Psoas muscle (tissue), 8 donors: ENCODE data around the gene MRPS18A. TPM values are rescaled to one million over a fixed set of nuclear protein-coding genes. Genes with fewer than 3 reads are reported as not detected.

Experiments used
- ATAC-seq, 4 donors: fragments of 200-7000 bp; cut with Tn5 transposase; one replicate each; pipeline ENCODE4 v1.9.1; 2020; ENCODE audit warnings: moderate library complexity in 3 of 4, mild to moderate bottlenecking in 2 of 4
- DNase-seq, 2 donors: peaks; one replicate each; pipeline ENCODE4 v3.0.0-alpha.2; 2020
- H3K27ac ChIP-seq: fragments of 200-600 bp; one replicate; pipeline ENCODE4 v1.8.0; 2022
- H3K27me3 ChIP-seq, 3 donors: fragments of 200-600 bp in 1 of 3; one replicate each; pipeline versions ENCODE4 v1.6.1 to v1.8.0; 2013 to 2022; ENCODE audit warnings: low read length in 2 of 3, mild to moderate bottlenecking in 2 of 3, moderate library complexity in 1 of 3; ENCODE audit not compliant: insufficient read depth in 3 of 3
- H3K36me3 ChIP-seq, 2 donors: fragments of 200-600 bp in 1 of 2; one replicate each; pipeline versions ENCODE4 v1.6.1 to v1.8.0; 2013 to 2022; ENCODE audit warnings: low read depth in 1 of 2, mild to moderate bottlenecking in 1 of 2, moderate library complexity in 1 of 2; ENCODE audit not compliant: insufficient read depth in 1 of 2
- H3K4me1 ChIP-seq: fragments of 200-600 bp; one replicate; pipeline ENCODE4 v1.8.0; 2022
- H3K4me3 ChIP-seq: fragments of 200-600 bp; one replicate; pipeline ENCODE4 v1.8.0; 2022; ENCODE audit warnings: mild to moderate bottlenecking
- H3K9me3 ChIP-seq: fragments of 200-600 bp; one replicate; pipeline ENCODE4 v1.8.0; 2022
- WGBS, 3 donors: extraction: QIAGEN DNeasy Blood & Tissue Kit; methylation state at CpG; one replicate each; pipeline versions ENCODE4 v1.1.6 to v1.1.7; 2013; 5-methylcytosine and 5-hydroxymethylcytosine counted together
- intact Hi-C, 2 donors: fragments of 100-400 bp; cut with DNase I; formaldehyde crosslinking; loops; one replicate each; pipeline versions ENCODE4 v1.11.0 to v1.14.2; 2022
- polyA plus RNA-seq, 3 donors: library from polyadenylated mRNA; stranded (reverse); fragments of 200-250 nt; gene quantifications; one replicate each; pipeline ENCODE4 v1.2.3, GENCODE V29; 2013
- total RNA-seq, 4 donors: library from RNA; stranded (reverse); fragmentation: NEBNext Ultra II Directional in 2 of 4; extraction: Animal tissue kit (Norgen Biotek cat#: 25700) in 2 of 4; gene quantifications; one replicate each; pipeline versions ENCODE4 v1.2.1 to v1.2.4, GENCODE V29; 2021 to 2023
- TF ChIP-seq, protein P1 (sequence below): fragments of 200-600 bp; IDR thresholded peaks from one replicate; pipeline ENCODE4 v1.8.0; 2022; ENCODE audit warnings: antibody characterized with exemption
- donor health status: healthy with polysubstance abuse.
- donor health status: DM: no; HTN: no; CAD: no; lungs with moderate emphysema.
- donor health status: Bipolar disorder and iron deficiency.
- donor health status: healthy.
- donor health status: DM: yes; HTN: yes; CAD: no.
- donor health status: DM: no; HTN: no; CAD: no.
- donor health status: DM: no; HTN: no; CAD: no.
- donor health status: DM: yes; HTN: yes; CAD: no.

The MRPS18A gene
- total and polyA plus RNA-seq, 7 donors, result 64.1 to 152 (median 131) TPM

DNA sequence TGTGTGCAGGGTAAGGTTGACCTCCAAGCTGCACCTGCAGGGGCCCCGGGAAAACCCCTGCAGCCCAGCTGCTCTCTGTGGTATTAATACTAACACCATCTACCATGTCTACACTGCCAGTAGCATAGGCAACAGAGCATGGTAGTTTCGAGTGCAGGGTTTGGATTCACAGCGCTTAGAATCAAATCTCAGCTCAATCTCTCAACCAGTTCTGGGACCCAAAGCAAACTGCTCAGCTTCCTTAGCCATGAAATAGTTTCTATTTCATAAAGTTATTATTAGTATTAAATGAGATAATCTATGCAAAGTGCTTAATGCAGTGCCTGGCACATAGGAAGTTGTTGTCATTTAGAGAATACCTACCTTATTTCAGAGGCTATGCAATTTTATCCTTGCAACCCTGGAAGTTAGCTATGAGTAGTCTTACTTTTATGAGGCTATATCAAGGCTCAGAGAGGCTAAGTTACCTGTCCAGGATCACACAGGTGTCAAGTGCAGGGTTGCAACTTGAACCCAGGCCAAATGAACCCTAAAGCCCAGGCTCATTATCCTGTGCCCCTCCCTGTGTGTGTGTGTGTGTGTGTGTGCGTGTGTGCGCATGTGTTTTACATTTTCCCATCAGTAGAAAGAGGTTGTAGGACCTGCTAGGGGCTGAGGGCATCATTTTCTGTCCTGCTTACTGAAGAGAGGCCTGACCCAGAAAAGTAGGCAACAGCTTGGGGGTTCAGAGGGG lies 27.6 kb upstream of the MRPS18A start:
- Histone ChIP-seq H3K27me3 (no peaks in the 10 kb centered on the region), H3K4me1 (peaks cover 13% of the 10 kb centered on the region), H3K27ac (no peak overlapping the region), H3K9me3 (no peaks in the 10 kb centered on the region), H3K4me3 (no peak overlapping the region), H3K36me3 (no peaks in the 10 kb centered on the region)
- TF ChIP-seq, protein P1, sequence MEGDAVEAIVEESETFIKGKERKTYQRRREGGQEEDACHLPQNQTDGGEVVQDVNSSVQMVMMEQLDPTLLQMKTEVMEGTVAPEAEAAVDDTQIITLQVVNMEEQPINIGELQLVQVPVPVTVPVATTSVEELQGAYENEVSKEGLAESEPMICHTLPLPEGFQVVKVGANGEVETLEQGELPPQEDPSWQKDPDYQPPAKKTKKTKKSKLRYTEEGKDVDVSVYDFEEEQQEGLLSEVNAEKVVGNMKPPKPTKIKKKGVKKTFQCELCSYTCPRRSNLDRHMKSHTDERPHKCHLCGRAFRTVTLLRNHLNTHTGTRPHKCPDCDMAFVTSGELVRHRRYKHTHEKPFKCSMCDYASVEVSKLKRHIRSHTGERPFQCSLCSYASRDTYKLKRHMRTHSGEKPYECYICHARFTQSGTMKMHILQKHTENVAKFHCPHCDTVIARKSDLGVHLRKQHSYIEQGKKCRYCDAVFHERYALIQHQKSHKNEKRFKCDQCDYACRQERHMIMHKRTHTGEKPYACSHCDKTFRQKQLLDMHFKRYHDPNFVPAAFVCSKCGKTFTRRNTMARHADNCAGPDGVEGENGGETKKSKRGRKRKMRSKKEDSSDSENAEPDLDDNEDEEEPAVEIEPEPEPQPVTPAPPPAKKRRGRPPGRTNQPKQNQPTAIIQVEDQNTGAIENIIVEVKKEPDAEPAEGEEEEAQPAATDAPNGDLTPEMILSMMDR, result no peak
- WGBS, 3 donors, result 57 to 67% (median 57%) methylated on average over 5 of the region's 5 CpGs
- DNase-seq (no peak), ATAC-seq (no peak)
- intact Hi-C loops, result no loop called here

DNA sequence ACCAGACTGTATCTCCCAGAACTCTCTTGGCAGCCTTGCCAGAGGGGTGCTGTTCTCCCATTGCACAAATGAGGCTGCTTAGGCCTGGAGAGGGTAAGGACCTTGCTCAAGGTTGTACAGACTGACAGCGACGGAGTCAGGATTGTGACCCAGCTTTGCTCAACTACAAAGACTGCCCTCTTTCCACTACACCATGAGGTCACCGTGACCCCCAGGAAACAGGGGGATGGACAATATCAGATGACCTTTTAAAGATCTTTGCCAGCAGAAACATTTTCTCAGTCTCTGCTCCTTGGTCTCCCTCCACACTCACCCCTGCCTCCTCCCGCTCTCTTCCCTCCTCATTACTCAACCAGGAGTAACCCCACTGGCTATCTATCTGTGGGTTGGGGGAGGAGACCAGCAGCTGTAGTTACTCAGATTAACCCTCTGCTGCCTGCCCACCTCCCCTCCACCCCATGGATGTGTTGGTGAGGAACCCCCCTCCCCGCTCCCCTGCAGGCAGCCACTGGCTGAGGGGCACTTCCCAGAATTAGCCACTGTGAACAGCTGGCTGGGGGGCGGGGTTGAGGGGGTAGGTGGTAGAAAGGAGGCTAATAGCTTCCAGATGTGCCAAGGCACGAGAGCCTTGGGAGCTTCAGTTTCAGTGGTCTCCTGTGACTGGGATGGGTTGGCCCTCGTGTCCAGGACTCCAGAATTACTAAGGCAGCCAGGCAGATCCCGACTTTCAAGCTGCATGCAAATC lies 26.9 kb upstream of the MRPS18A start:
- H3K27me3 ChIP-seq, result no peaks in the 10 kb centered on the region
- H3K4me1 ChIP-seq, result peaks cover 13% of the 10 kb centered on the region
- no peak overlapping the region for H3K4me3 ChIP-seq
- H3K9me3 ChIP-seq, result no peaks in the 10 kb centered on the region
- H3K36me3 ChIP-seq, result no peaks in the 10 kb centered on the region
- TF ChIP-seq, protein P1, result no peak
- ATAC-seq, result peak in 3 of 4 donors; percentile 27 to 48 (median 35)
- intact Hi-C loops, result no loop called here
- 44 to 60% (median 47%) methylated on average over 9 of the region's 9 CpGs for WGBS, 3 donors
- no peak overlapping the region for H3K27ac ChIP-seq
- peak; percentile 53 to 79 for DNase-seq

DNA sequence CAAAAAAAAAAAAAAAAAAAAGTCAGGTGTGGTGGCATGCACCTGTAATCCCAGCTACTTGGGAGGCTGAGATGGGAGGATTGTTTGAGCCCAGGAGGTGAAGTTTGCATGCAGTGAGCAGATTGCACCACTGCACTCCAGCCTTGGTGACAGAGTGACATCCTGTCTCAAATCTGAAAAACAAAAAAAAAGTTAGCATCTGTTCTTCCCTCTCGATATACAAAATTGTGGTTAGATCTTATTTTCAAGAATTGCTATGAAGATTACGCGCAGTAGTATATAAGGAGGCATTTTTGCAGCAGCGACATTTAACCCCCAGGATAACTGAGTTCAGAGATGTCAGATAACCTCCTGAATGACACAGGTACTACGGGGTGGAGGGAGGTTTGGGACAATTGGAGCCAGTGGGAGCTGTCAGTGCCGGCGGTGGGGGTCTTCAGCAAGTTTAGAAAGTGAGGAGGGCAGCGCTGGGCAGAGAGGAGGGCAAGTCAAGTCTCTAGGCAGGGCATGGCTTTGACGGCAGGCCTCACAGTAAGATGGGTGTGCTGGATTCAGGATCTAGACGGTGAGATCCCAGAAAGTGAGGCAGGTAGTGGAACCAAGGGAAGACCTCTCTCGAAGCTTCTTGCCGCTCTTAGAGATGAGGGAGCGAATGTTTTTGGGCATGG lies 26.2 kb upstream of the MRPS18A start:
- DNase-seq (no peak), ATAC-seq (no peak)
- TF ChIP-seq, protein P1, result no peak
- Histone ChIP-seq H3K9me3 (no peaks in the 10 kb centered on the region), H3K4me3 (no peak overlapping the region), H3K36me3 (no peaks in the 10 kb centered on the region), H3K27ac (no peak overlapping the region), H3K4me1 (peaks cover 13% of the 10 kb centered on the region), H3K27me3 (no peaks in the 10 kb centered on the region)
- 81 to 86% (median 85%) methylated on average over 13 of the region's 13 CpGs for WGBS, 3 donors
- intact Hi-C loops, result no loop called here

DNA sequence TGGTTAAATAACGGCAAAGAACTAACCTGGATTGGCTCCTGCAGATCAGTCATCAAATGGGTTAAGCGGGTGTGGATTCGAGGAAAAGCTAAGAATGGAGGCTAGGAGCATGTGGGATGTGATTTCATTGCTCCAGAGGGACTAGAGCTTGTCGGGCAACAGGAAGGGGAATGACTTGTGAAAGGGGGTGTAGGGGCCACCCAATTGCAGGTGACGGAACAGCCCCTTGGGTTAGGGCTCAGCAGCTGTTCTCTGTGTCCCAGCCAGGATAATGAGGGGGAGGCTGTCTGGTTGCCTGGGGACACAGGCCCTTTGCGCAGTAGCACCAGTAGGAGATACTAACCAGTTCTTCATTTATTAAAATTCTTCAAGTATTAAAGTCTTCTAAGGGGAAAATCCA lies 25.0 kb upstream of the MRPS18A start:
- Histone ChIP-seq H3K9me3 (no peaks in the 10 kb centered on the region), H3K36me3 (no peaks in the 10 kb centered on the region), H3K4me3 (no peak overlapping the region), H3K4me1 (peaks cover 13% of the 10 kb centered on the region), H3K27me3 (no peaks in the 10 kb centered on the region), H3K27ac (no peak overlapping the region)
- intact Hi-C loops, result no loop called here
- ATAC-seq (peak in 1 of 4 donors; percentile 18), DNase-seq (peak in 1 of 2 donors; percentile 62)
- 52 to 56% (median 55%) methylated on average over 6 of the region's 6 CpGs for WGBS, 3 donors
- TF ChIP-seq, protein P1, result no peak
